Stimulated activated CD4-positive, alpha-beta T cell treated with anti-CD3 and anti-CD28 coated beads, Interleukin-12 subunit alpha, Interleukin-12 subunit beta, amount 100 ng/mL, for 24 hours (primary cell): ENCODE results near the gene EFEMP2.

Source experiments
- DNase-seq, 2 experiments: peaks; one replicate each; pipeline ENCODE4 v3.0.0-alpha.2; 2020; ENCODE audit warnings: low read depth in 2 of 2

EFEMP2 gene

GRCh38 chr11:65826984-65827735 is 45.4 kb downstream of the EFEMP2 start:
- no peak for DNase-seq

- no peak for DNase-seq
Measured at GRCh38 chr11:65822776-65823528, 49.6 kb downstream of the EFEMP2 start.

- DNase-seq = no peak
Measured at GRCh38 chr11:65821107-65821506, 51.5 kb downstream of the EFEMP2 start.

- DNase-seq = peak; percentile 76 to 94
Measured at GRCh38 chr11:65817835-65818680, 54.5 kb downstream of the EFEMP2 start.

- no peak for DNase-seq
Measured at GRCh38 chr11:65817312-65817834, 55.2 kb downstream of the EFEMP2 start.

- no peak for DNase-seq
Measured at GRCh38 chr11:65816696-65817095, 55.9 kb downstream of the EFEMP2 start.
